Heart right ventricle (tissue), 16 donors: Measurements from ENCODE around the gene ZNF785. TPM values are rescaled to one million over a fixed set of nuclear protein-coding genes. Genes with fewer than 3 reads are reported as not detected.
"Not testable (repeated sequence)": the region's sequence is repeated elsewhere in the genome, so short reads cannot be mapped to it uniquely, and the experiment has no call there.

Experiments
- ATAC-seq, 8 donors: fragments of 200-7000 bp; cut with Tn5 transposase; one replicate each; pipeline ENCODE4 v1.9.1; 2020; ENCODE audit warnings: mild to moderate bottlenecking in 8 of 8, moderate library complexity in 8 of 8, moderate number of reproducible peaks in 1 of 8
- DNase-seq, 2 donors: peaks; one replicate each; pipeline ENCODE4 v3.0.0-alpha.2; 2020
- H3K27ac ChIP-seq, 10 donors: fragments of 200-600 bp; sonication (generic) in 2 of 10; one replicate each; pipeline versions ENCODE4 v1.5.0 to v1.8.0; 2020 to 2022; ENCODE audit warnings: mild to moderate bottlenecking in 3 of 10
- H3K27me3 ChIP-seq, 7 donors: fragments of 200-600 bp; one replicate each; pipeline ENCODE4 v1.8.0; 2021 to 2022; ENCODE audit warnings: mild to moderate bottlenecking in 2 of 7
- H3K36me3 ChIP-seq, 9 donors: fragments of 200-600 bp; sonication (generic) in 1 of 9; one replicate each; pipeline versions ENCODE4 v1.5.0 to v1.8.0; 2020 to 2022; ENCODE audit warnings: mild to moderate bottlenecking in 2 of 9
- H3K4me1 ChIP-seq, 9 donors: fragments of 200-600 bp; sonication (generic) in 1 of 9; one replicate each; pipeline versions ENCODE4 v1.5.0 to v1.8.0; 2020 to 2022; ENCODE audit warnings: mild to moderate bottlenecking in 4 of 9
- H3K4me3 ChIP-seq, 10 donors: fragments of 200-600 bp; sonication (generic) in 2 of 10; one replicate each; pipeline versions ENCODE4 v1.5.0 to v1.8.0; 2020 to 2022; ENCODE audit warnings: mild to moderate bottlenecking in 7 of 10, moderate library complexity in 2 of 10
- H3K9me3 ChIP-seq, 11 donors: fragments of 200-600 bp in 10 of 11; sonication (generic) in 2 of 11; one replicate each; pipeline versions ENCODE4 v1.5.0 to v1.8.0; 2013 to 2022; ENCODE audit warnings: mild to moderate bottlenecking in 2 of 11, control low read depth in 1 of 11, moderate library complexity in 1 of 11
- CTCF ChIP-seq, 9 donors: fragments of 200-600 bp; sonication (generic) in 2 of 9; IDR thresholded peaks; one replicate each; pipeline versions ENCODE4 v1.5.0 to v1.8.0; 2021 to 2022; ENCODE audit warnings: antibody characterized with exemption in 9 of 9, mild to moderate bottlenecking in 5 of 9, moderate library complexity in 1 of 9
- WGBS, 2 donors: extraction: QIAGEN DNeasy Blood & Tissue Kit; methylation state at CpG; one replicate each; pipeline ENCODE4 v1.1.7; 2013; ENCODE audit warnings: inconsistent platforms in 1 of 2; 5-methylcytosine and 5-hydroxymethylcytosine counted together
- intact Hi-C, 10 donors: fragments of 100-400 bp; cut with DNase I; formaldehyde crosslinking; loops; one replicate each; pipeline versions ENCODE4 v1.11.1 to v1.14.2; 2022
- polyA plus RNA-seq, 2 donors: library from polyadenylated mRNA; stranded (reverse); fragments of 200-250 nt; gene quantifications; one replicate each; pipeline ENCODE4 v1.2.3, GENCODE V29; 2013
- total RNA-seq, 10 donors: library from RNA; stranded (reverse); fragmentation: NEBNext Ultra II Directional in 3 of 10; extraction: Animal tissue kit (Norgen Biotek cat#: 25700) in 3 of 10; gene quantifications; one replicate each; pipeline versions ENCODE4 v1.2.1 to v1.2.4, GENCODE V29; 2021 to 2023
- donor health status: Arrhythmogenic right ventricular cardiomyopathy.
- donor health status: ischemic (EF 13 %, LVEDD 7.1; RV severe dilation, severe dysfunction).
- donor health status: healthy with polysubstance abuse.
- donor health status: DM: no; HTN: yes; CAD: no.
- donor health status: DM: no; HTN: no; CAD: no.
- donor health status: ischemic (EF 25% LVEDD 6.9; RV normal size, moderate dysfunction).
- donor health status: ischemic (EF 25% LVEDD 5.7; RV mildly dilated, moderate dysfunction).
- donor health status: healthy.
- donor health status: DM: yes; HTN: yes; CAD: no.
- donor health status: Ischemic cardiomyopathy.
- donor health status: ischemic (EF 35%, LVEDD 5.7; RV mildly dilated, moderate dysfunction).
- donor health status: nonischemic (EF 11% LVEDD 7.7; RV severe dilation, severe dysfunction).
- donor health status: DM: yes; HTN: yes; CAD: no.
- donor health status: PGD.
- donor health status: ischemic (EF 29% LVEDD 5.4; RV normal size, mild dysfunction).
- donor health status: nonischemic (EF 23%, LVEDD 6.1; RV moderate dilation, normal function).

Gene ZNF785
- total and polyA plus RNA-seq, 12 donors: 2.8 to 8.4 (median 5.4) TPM

- Histone ChIP-seq H3K4me3 (no peak overlapping the region), H3K27ac (peak overlapping the region in 3 of 10 donors; percentile 8 to 77 (median 52)), H3K27me3 (no peaks in the 10 kb centered on the region), H3K4me1 (peaks cover 3 to 47% (median 18%) of the 10 kb centered on the region in 9 donors), H3K36me3 (peaks cover 0 to 50% (median 28%) of the 10 kb centered on the region in 9 donors), H3K9me3 (peaks cover 0 to 7% (median 0%) of the 10 kb centered on the region in 11 donors)
- 79 to 84% methylated on average over 4 of the region's 4 CpGs for WGBS, 2 donors
- ATAC-seq (no peak), DNase-seq (no peak)
- intact Hi-C loops: loop anchor here in 2 of 10 donors (10.0 kb wide), 1 partner anchor 157 kb away; the partner anchor contains the start of gene SEPHS2 (in 2 of the 2)
- TF ChIP-seq CTCF (IDR thresholded peaks at IDR 0.05): no peak
Observed at GRCh38 chr16:30601966-30602365, 16.5 kb upstream of the ZNF785 start.

GRCh38 chr16:30600929-30601328 is 15.4 kb upstream of the ZNF785 start:
- TF ChIP-seq CTCF (IDR thresholded peaks at IDR 0.05): no peak

GRCh38 chr16:30600215-30600614 is 14.7 kb upstream of the ZNF785 start:
- 84 to 94% methylated on average over 3 of the region's 3 CpGs for WGBS, 2 donors
- Histone ChIP-seq H3K36me3 (peaks cover 0 to 32% (median 20%) of the 10 kb centered on the region in 9 donors), H3K27ac (no peak overlapping the region), H3K9me3 (peaks cover 0 to 7% (median 0%) of the 10 kb centered on the region in 11 donors), H3K4me1 (peaks cover 3 to 35% (median 18%) of the 10 kb centered on the region in 9 donors), H3K4me3 (no peak overlapping the region), H3K27me3 (no peaks in the 10 kb centered on the region)
- no peak for TF ChIP-seq CTCF (IDR thresholded peaks at IDR 0.05)
- DNase-seq (no peak), ATAC-seq (no peak)
- intact Hi-C loops: loop anchor here in 2 of 10 donors (10.0 kb wide), 1 partner anchor 155 kb away; the partner anchor contains the start of gene SEPHS2 (in 2 of the 2)

More at GRCh38 chr16:30600929-30601328, 15.4 kb upstream of the ZNF785 start:
- DNase-seq (no peak), ATAC-seq (no peak)
- WGBS, 2 donors: 95 to 99% methylated on average over 2 of the region's 2 CpGs
- peaks cover 0 to 7% (median 0%) of the 10 kb centered on the region in 11 donors for H3K9me3 ChIP-seq
- no peaks in the 10 kb centered on the region for H3K27me3 ChIP-seq
- H3K4me1 ChIP-seq: peaks cover 3 to 42% (median 18%) of the 10 kb centered on the region in 9 donors
- H3K27ac ChIP-seq: no peak overlapping the region
- H3K4me3 ChIP-seq: no peak overlapping the region
- intact Hi-C loops: loop anchor here in 2 of 10 donors (10.0 kb wide), 1 partner anchor 156 kb away; the partner anchor contains the start of gene SEPHS2 (in 2 of the 2)
- peaks cover 0 to 39% (median 25%) of the 10 kb centered on the region in 9 donors for H3K36me3 ChIP-seq

GRCh38 chr16:30592871-30593270 is 7.4 kb upstream of the ZNF785 start:
- H3K9me3 ChIP-seq: peaks cover 0 to 7% (median 0%) of the 10 kb centered on the region in 11 donors
- DNase-seq (no peak), ATAC-seq (no peak)
- no peak for TF ChIP-seq CTCF (IDR thresholded peaks at IDR 0.05)
- H3K4me1 ChIP-seq: no peaks in the 10 kb centered on the region
- no peak overlapping the region for H3K4me3 ChIP-seq
- 95 to 98% methylated on average over 4 of the region's 4 CpGs for WGBS, 2 donors
- no peaks in the 10 kb centered on the region for H3K27me3 ChIP-seq
- intact Hi-C loops: no loop called here
- H3K27ac ChIP-seq: no peak overlapping the region
- H3K36me3 ChIP-seq: peaks cover 0 to 4% (median 0%) of the 10 kb centered on the region in 9 donors

- 98% methylated on average over 9 of the region's 9 CpGs for WGBS, 2 donors
- H3K36me3 ChIP-seq, H3K9me3 ChIP-seq, ATAC-seq, DNase-seq, H3K27me3 ChIP-seq, intact Hi-C loops, H3K27ac ChIP-seq, H3K4me3 ChIP-seq: not testable (repeated sequence)
- peaks cover 0 to 12% (median 5%) of the 10 kb centered on the region in 9 donors for H3K4me1 ChIP-seq
Observed at GRCh38 chr16:30590869-30591268, 5.4 kb upstream of the ZNF785 start.

- H3K9me3 ChIP-seq, H3K36me3 ChIP-seq, H3K4me3 ChIP-seq, H3K27ac ChIP-seq, ATAC-seq, H3K27me3 ChIP-seq, DNase-seq: not testable (repeated sequence)
- WGBS, 2 donors: 92 to 98% methylated on average over 2 of the region's 2 CpGs
- intact Hi-C loops: loop anchor here in 6 of 10 donors (5.0 to 10.0 kb wide), 6 partner anchors 38 to 142 kb away; partner anchors contain the start of genes ZNF747 (in 3 of the 6) and SEPHS2 (in 1 of the 6)
- H3K4me1 ChIP-seq: peaks cover 3 to 18% (median 11%) of the 10 kb centered on the region in 9 donors
Observed at GRCh38 chr16:30589582-30589981, 4.1 kb upstream of the ZNF785 start.
